Lung (tissue), 12 donors: ENCODE results near the gene GNG7. TPM values are rescaled to one million over a fixed set of nuclear protein-coding genes. Genes with fewer than 3 reads are reported as not detected.

Experiments
- ATAC-seq: fragments of 200-7000 bp; cut with Tn5 transposase; one replicate; pipeline ENCODE4 v1.9.1; 2020; ENCODE audit warnings: moderate number of reproducible peaks; ENCODE audit not compliant: insufficient read depth, low FRiP score
- DNase-seq, 3 donors: peaks; one replicate each; pipeline ENCODE4 v3.0.0-alpha.2; 2013 to 2017
- H3K27ac ChIP-seq, 2 donors: one replicate each; pipeline ENCODE4 v1.5.1; 2013; ENCODE audit warnings: mild to moderate bottlenecking in 2 of 2, moderate library complexity in 2 of 2, control low read depth in 1 of 2, inconsistent platforms in 1 of 2, low read depth in 1 of 2, low read length in 1 of 2
- H3K27me3 ChIP-seq, 3 donors: one replicate each; pipeline ENCODE4 v1.5.1; 2013; ENCODE audit warnings: low read length in 2 of 3; ENCODE audit not compliant: control insufficient read depth in 3 of 3, insufficient read depth in 3 of 3
- H3K36me3 ChIP-seq, 4 donors: one replicate each; pipeline ENCODE4 v1.5.1; 2013; ENCODE audit warnings: low read length in 4 of 4, mild to moderate bottlenecking in 1 of 4, moderate library complexity in 1 of 4; ENCODE audit not compliant: control insufficient read depth in 4 of 4, insufficient read depth in 4 of 4
- H3K4me1 ChIP-seq, 5 donors: one replicate each; pipeline ENCODE4 v1.5.1; 2013; ENCODE audit warnings: low read length in 5 of 5, mild to moderate bottlenecking in 2 of 5, moderate library complexity in 1 of 5; ENCODE audit not compliant: control insufficient read depth in 5 of 5, insufficient read depth in 5 of 5
- H3K4me3 ChIP-seq: one replicate; pipeline ENCODE4 v1.5.1; 2013; ENCODE audit warnings: mild to moderate bottlenecking, control low read depth, moderate library complexity
- H3K9ac ChIP-seq, 2 donors: one replicate each; pipeline ENCODE4 v1.5.1; 2013; ENCODE audit warnings: low read length in 2 of 2, control low read depth in 1 of 2; ENCODE audit not compliant: insufficient read depth in 1 of 2
- H3K9me3 ChIP-seq, 4 donors: one replicate each; pipeline ENCODE4 v1.5.1; 2013; ENCODE audit warnings: low read length in 3 of 4, mild to moderate bottlenecking in 1 of 4, moderate library complexity in 1 of 4; ENCODE audit not compliant: control insufficient read depth in 4 of 4, insufficient read depth in 3 of 4
- WGBS, 2 donors: extraction: QIAGEN DNeasy Blood & Tissue Kit; methylation state at CpG; one replicate each; pipeline ENCODE4 v1.1.7; 2013; 5-methylcytosine and 5-hydroxymethylcytosine counted together
- polyA plus RNA-seq, 2 donors: library from polyadenylated mRNA; stranded (reverse); fragments of 200-250 nt; gene quantifications; one replicate each; pipeline ENCODE4 v1.2.1, GENCODE V29; 2013
- total RNA-seq, 2 donors: library from RNA; depleted of rRNA in 1 of 2; stranded (reverse); fragments of >200 nt in 1 of 2; gene quantifications; one replicate each; pipeline ENCODE4 v1.2.1, GENCODE V29; 2014 to 2021
- TF ChIP-seq, protein P1 (sequence below): IDR thresholded peaks from 2 replicates; pipeline ENCODE4 v1.5.1; 2012; ENCODE audit warnings: mild to moderate bottlenecking; ENCODE audit errors: control extremely low read depth, extremely low read depth
- donor health status: control.
- donor health status: control.
- donor health status: Bipolar disorder and iron deficiency.
- donor health status: healthy.
- donor health status: DM: yes; HTN: yes; CAD: no.

GNG7 gene
- total and polyA plus RNA-seq, 4 donors: 1.6 to 4.5 (median 2.8) TPM

DNA sequence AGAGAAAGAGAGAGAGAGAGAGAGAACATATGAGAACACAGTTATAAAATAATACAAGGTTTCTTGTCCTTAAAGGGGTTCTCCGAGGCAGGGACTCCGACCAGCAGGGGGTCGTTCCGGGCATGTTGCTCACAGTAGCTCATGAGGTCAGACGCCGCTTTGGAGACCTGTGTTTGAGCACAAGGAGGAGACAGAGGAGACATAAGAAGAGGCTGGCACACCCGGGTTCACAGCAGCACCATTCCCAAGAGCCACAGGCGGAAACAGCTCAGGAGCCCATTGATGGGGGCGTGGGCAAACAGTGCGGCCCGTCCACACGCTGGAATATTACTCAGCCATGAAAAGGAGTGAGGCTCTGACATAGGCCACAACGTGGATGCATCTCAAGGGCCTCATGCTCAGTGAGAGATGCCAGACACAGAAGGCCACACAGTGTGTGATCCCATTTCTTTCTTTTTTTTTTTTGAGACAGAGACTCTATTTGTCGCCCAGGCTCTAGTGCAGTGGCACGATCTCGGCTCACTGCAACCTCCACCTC is 187.4 kb downstream of the GNG7 start:
- DNase-seq (no peak), ATAC-seq (no peak)
- Histone ChIP-seq H3K36me3 (no peaks in the 10 kb centered on the region), H3K4me1 (no peaks in the 10 kb centered on the region), H3K4me3 (no peak overlapping the region), H3K27me3 (no peaks in the 10 kb centered on the region), H3K9me3 (no peaks in the 10 kb centered on the region), H3K9ac (no peak overlapping the region), H3K27ac (no peak overlapping the region)
- WGBS, 2 donors: 96% methylated on average over 16 of the region's 16 CpGs
- TF ChIP-seq, protein P1, sequence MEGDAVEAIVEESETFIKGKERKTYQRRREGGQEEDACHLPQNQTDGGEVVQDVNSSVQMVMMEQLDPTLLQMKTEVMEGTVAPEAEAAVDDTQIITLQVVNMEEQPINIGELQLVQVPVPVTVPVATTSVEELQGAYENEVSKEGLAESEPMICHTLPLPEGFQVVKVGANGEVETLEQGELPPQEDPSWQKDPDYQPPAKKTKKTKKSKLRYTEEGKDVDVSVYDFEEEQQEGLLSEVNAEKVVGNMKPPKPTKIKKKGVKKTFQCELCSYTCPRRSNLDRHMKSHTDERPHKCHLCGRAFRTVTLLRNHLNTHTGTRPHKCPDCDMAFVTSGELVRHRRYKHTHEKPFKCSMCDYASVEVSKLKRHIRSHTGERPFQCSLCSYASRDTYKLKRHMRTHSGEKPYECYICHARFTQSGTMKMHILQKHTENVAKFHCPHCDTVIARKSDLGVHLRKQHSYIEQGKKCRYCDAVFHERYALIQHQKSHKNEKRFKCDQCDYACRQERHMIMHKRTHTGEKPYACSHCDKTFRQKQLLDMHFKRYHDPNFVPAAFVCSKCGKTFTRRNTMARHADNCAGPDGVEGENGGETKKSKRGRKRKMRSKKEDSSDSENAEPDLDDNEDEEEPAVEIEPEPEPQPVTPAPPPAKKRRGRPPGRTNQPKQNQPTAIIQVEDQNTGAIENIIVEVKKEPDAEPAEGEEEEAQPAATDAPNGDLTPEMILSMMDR: no peak

DNA sequence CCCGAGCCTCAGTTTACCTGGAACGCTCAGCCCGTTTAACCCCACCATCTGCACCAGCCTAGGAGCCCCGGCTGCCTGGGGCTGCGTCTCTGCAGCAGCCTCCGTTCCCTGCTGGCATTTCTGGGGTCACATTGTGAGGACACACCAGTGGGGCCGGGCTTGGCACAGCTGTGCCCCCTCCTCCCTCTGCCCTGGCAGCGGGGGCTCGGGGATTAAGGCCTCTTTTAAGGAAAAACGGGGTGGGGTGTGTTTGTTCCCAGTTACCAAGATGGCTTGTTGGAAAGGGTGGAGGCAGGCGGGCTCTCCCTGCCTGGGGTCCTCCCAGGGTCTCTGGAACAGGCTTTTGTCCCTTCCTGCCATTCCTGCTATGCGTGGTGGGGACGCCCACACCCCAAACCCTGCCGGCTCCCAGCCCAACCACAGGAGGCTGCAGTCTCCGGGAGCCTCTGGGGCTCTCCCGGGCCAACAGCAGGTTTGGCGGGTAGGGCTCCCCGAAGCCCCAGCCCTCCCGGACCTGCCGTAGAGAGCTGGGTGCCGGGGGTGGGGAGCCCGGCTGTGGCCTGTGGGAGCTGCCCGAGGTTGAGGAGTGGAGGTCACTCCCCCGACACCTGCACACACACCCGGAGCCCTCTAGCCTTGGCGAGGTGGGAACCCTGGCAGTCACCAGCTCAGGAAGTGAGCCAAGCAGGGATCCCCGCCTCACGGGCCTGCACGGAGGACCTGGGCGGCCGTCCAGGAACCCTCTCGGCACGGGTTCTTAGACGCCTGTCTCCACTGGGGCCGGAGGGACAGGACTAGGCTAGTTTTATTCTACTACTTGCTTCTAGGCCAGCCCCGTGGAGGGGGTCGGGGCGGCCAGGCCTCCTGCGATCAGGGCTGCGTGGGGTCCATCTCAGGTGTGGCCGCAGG is 189.7 kb downstream of the GNG7 start:
- no peak overlapping the region for H3K9ac ChIP-seq
- no peaks in the 10 kb centered on the region for H3K27me3 ChIP-seq
- peaks cover 0 to 2% (median 0%) of the 10 kb centered on the region in 4 donors for H3K9me3 ChIP-seq
- ATAC-seq (no peak), DNase-seq (peak in 1 of 3 donors; percentile 27)
- TF ChIP-seq, protein P1: no peak
- H3K4me3 ChIP-seq: no peak overlapping the region
- no peak overlapping the region for H3K27ac ChIP-seq
- 68 to 80% methylated on average over 40 to 41 of the region's 41 CpGs for WGBS, 2 donors
- H3K4me1 ChIP-seq: no peaks in the 10 kb centered on the region
- no peaks in the 10 kb centered on the region for H3K36me3 ChIP-seq

DNA sequence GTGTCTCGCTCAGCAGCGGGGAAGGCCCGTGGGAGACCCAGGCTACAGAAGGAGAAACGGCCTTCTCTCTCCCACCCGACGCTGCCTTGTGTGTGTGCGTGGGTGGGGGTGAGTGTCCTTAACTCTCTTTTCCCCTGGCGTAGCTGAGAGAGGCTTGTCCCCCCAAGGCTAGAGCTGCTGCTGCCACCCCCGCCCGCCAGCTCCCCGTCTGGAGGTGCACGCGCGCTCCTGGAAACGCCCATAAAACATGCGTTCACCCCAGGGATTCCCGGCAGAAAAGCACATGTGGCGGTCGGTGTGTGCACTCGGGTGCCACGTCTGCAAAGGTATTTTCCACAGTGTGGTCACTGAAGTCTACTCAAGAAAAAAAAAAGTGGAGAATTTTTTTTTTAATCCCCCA is 190.5 kb downstream of the GNG7 start:
- ATAC-seq: no peak

More for the DNA sequence above, 190.5 kb downstream of the GNG7 start:
- Histone ChIP-seq H3K9me3 (peaks cover 0 to 2% (median 0%) of the 10 kb centered on the region in 4 donors), H3K4me3 (no peak overlapping the region), H3K27ac (no peak overlapping the region), H3K36me3 (no peaks in the 10 kb centered on the region), H3K27me3 (no peaks in the 10 kb centered on the region), H3K9ac (no peak overlapping the region), H3K4me1 (peaks cover 0 to 3% (median 0%) of the 10 kb centered on the region in 5 donors)
- DNase-seq: no peak
- TF ChIP-seq, protein P1: no peak
- 92% methylated on average over 21 of the region's 21 CpGs for WGBS, 2 donors
